BE2C (cell line): ENCODE results near the gene CNOT2.

Experiments used
- DNase-seq: peaks from one replicate; pipeline ENCODE4 v3.0.0-alpha.2; 2020
- H3K27me3 ChIP-seq: fragments of 250-450 bp; sonication (Bioruptor Pico); 2 replicates; pipeline ENCODE4 v1.5.1; 2020; ENCODE audit warnings: mild to moderate bottlenecking
- H3K36me3 ChIP-seq: fragments of 250-450 bp; sonication (Bioruptor Pico); 2 replicates; pipeline ENCODE4 v1.5.1; 2020; ENCODE audit warnings: mild to moderate bottlenecking
- H3K4me1 ChIP-seq: fragments of 250-450 bp; sonication (Bioruptor Pico); 2 replicates; pipeline ENCODE4 v1.5.1; 2020
- H3K4me3 ChIP-seq: 2 replicates; pipeline ENCODE4 v1.5.1; 2011; ENCODE audit warnings: low read depth, low read length
- H3K9me3 ChIP-seq: fragments of 250-450 bp; sonication (Bioruptor Pico); 2 replicates; pipeline ENCODE4 v1.5.1; 2020
- CTCF ChIP-seq: IDR thresholded peaks from 2 replicates; pipeline ENCODE4 v1.5.1; 2012; ENCODE audit warnings: mild to moderate bottlenecking, low read depth, low read length

The CNOT2 gene

GRCh38 chr12:70353780-70354660 is 110.8 kb downstream of the CNOT2 start:
- Histone ChIP-seq H3K9me3 (no peaks in the 10 kb centered on the region), H3K4me1 (peaks cover under 1% of the 10 kb centered on the region; the same call in 1 of the 2 replicates)
- DNase-seq, result no peak

GRCh38 chr12:70354787-70355186 is 111.6 kb downstream of the CNOT2 start:
- H3K27me3 ChIP-seq, result no peaks in the 10 kb centered on the region
- no peaks in the 10 kb centered on the region for H3K9me3 ChIP-seq
- no peak for TF ChIP-seq CTCF
- H3K4me3 ChIP-seq, result no peak overlapping the region
- DNase-seq, result no peak
- peaks cover 5% of the 10 kb centered on the region; the same call in 1 of the 2 replicates for H3K4me1 ChIP-seq
- peaks cover 9% of the 10 kb centered on the region; the same call in 1 of the 2 replicates for H3K36me3 ChIP-seq

More at GRCh38 chr12:70353780-70354660, 110.8 kb downstream of the CNOT2 start:
- no peak for TF ChIP-seq CTCF
- Histone ChIP-seq H3K27me3 (no peaks in the 10 kb centered on the region), H3K4me3 (no peak overlapping the region), H3K36me3 (peaks cover 9% of the 10 kb centered on the region; the same call in 1 of the 2 replicates)

DNA sequence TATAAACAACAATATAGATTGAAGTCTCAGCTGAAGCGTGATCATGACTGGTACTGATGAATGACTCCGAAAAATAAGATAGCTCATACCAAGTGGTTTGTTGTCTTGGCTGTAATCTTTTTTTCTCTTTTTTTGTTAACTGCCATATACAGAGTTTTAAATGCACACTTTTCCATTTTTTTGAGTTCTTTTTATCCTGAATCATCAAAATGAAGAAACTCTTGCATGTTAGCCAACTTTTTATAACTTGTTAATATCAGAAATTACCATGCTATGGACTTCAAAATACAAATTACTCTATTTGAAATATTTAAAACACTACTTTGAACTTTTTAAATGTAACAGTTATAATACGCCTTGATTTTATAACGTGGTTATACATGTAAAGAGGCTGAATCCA is 112.7 kb downstream of the CNOT2 start:
- no peak for TF ChIP-seq CTCF
- Histone ChIP-seq H3K9me3 (no peaks in the 10 kb centered on the region), H3K36me3 (peaks cover 9% of the 10 kb centered on the region; the same call in 1 of the 2 replicates), H3K27me3 (no peaks in the 10 kb centered on the region), H3K4me3 (no peak overlapping the region), H3K4me1 (peaks cover 5% of the 10 kb centered on the region; the same call in 1 of the 2 replicates)
- DNase-seq, result no peak

GRCh38 chr12:70359458-70360197 is 116.4 kb downstream of the CNOT2 start:
- Histone ChIP-seq H3K9me3 (no peaks in the 10 kb centered on the region), H3K4me1 (peaks cover 5% of the 10 kb centered on the region; the same call in 1 of the 2 replicates), H3K27me3 (peaks cover 14% of the 10 kb centered on the region), H3K36me3 (peaks cover 2% of the 10 kb centered on the region; the same call in 1 of the 2 replicates), H3K4me3 (no peak overlapping the region)
- TF ChIP-seq CTCF, result no peak
- DNase-seq, result no peak

- TF ChIP-seq CTCF, result no peak
- Histone ChIP-seq H3K4me3 (no peak overlapping the region), H3K9me3 (no peaks in the 10 kb centered on the region), H3K4me1 (peaks cover 5% of the 10 kb centered on the region; the same call in 1 of the 2 replicates), H3K36me3 (no peaks in the 10 kb centered on the region), H3K27me3 (peaks cover 19% of the 10 kb centered on the region)
- no peak for DNase-seq
Observed at GRCh38 chr12:70360218-70360617, 117.0 kb downstream of the CNOT2 start.
